Keratinocyte (primary cell): ENCODE results near the gene UBA52. TPM values are rescaled to one million over a fixed set of nuclear protein-coding genes. Genes with fewer than 3 reads are reported as not detected.

Experiments used
- DNase-seq: peaks from one replicate; pipeline ENCODE4 v3.0.0-alpha.2; 2011; ENCODE audit warnings: low read depth, missing footprints, low spot score
- FAIRE-seq: peaks from 2 replicates; lab custom pipeline; 2011; peaks lifted over from hg19 to GRCh38; lab: Jason Lieb, UNC
- H2AFZ ChIP-seq: 2 replicates; pipeline ENCODE4 v1.6.0; 2012; ENCODE audit warnings: low read length, control low read depth, inconsistent platforms; ENCODE audit not compliant: control insufficient read depth
- H3K27ac ChIP-seq: 2 replicates; pipeline ENCODE4 v1.5.1; 2011; ENCODE audit warnings: low read length; ENCODE audit not compliant: control insufficient read depth, insufficient read depth
- H3K27me3 ChIP-seq: 3 replicates; pipeline ENCODE4 v1.6.0; 2011; ENCODE audit warnings: low read length; ENCODE audit not compliant: control insufficient read depth, insufficient read depth; ENCODE audit errors: extremely low read depth
- H3K36me3 ChIP-seq, 2 experiments: 2 replicates in 1 of 2; 3 replicates in 1 of 2; pipeline ENCODE4 v1.5.1; 2011; ENCODE audit warnings: low read length in 2 of 2, mild to moderate bottlenecking in 1 of 2; ENCODE audit not compliant: control insufficient read depth in 2 of 2, insufficient read depth in 2 of 2; ENCODE audit errors: extremely low read depth in 1 of 2
- H3K4me1 ChIP-seq: 3 replicates; pipeline ENCODE4 v1.5.1; 2011; ENCODE audit warnings: low read length; ENCODE audit not compliant: control insufficient read depth, insufficient read depth; ENCODE audit errors: extremely low read depth
- H3K4me2 ChIP-seq: 3 replicates; pipeline ENCODE4 v1.6.0; 2011; ENCODE audit warnings: low read depth, low read length; ENCODE audit not compliant: control insufficient read depth, insufficient read depth; ENCODE audit errors: extremely low read depth
- H3K4me3 ChIP-seq, 3 experiments: fragments of 200-600 bp in 1 of 3; sonication (generic) in 1 of 3; 2 replicates in 2 of 3; 3 replicates in 1 of 3; pipeline ENCODE4 v1.5.1; 2011 to 2016; ENCODE audit warnings: low read length in 3 of 3, mild to moderate bottlenecking in 3 of 3, control low read depth in 2 of 3, inconsistent platforms in 1 of 3, low read depth in 1 of 3, mixed read lengths in 1 of 3, mixed run types in 1 of 3, moderate library complexity in 1 of 3; ENCODE audit not compliant: control insufficient read depth in 2 of 3, insufficient read depth in 2 of 3; ENCODE audit errors: extremely low read depth in 1 of 3
- H3K79me2 ChIP-seq: 2 replicates; pipeline ENCODE4 v1.6.0; 2012; ENCODE audit warnings: low read length; ENCODE audit not compliant: control insufficient read depth, insufficient read depth
- H3K9ac ChIP-seq: 3 replicates; pipeline ENCODE4 v1.6.0; 2011; ENCODE audit warnings: low read length; ENCODE audit not compliant: control insufficient read depth, insufficient read depth; ENCODE audit errors: extremely low read depth
- H3K9me1 ChIP-seq: 3 replicates; pipeline ENCODE4 v1.6.0; 2011; ENCODE audit warnings: low read length; ENCODE audit not compliant: control insufficient read depth, insufficient read depth; ENCODE audit errors: extremely low read depth
- H3K9me3 ChIP-seq: 2 replicates; pipeline ENCODE4 v1.5.1; 2012; ENCODE audit warnings: low read depth, low read length; ENCODE audit not compliant: control insufficient read depth
- H4K20me1 ChIP-seq: 3 replicates; pipeline ENCODE4 v1.6.0; 2011; ENCODE audit warnings: low read length; ENCODE audit not compliant: control insufficient read depth, insufficient read depth; ENCODE audit errors: extremely low read depth
- EZH2 ChIP-seq: IDR thresholded peaks from one replicate; pipeline ENCODE4 v1.6.1; 2012; ENCODE audit warnings: inconsistent platforms, mild to moderate bottlenecking, low read length, moderate library complexity
- dilution Hi-C: fragments of 300-500 bp; cut with MboI; formaldehyde crosslinking; loops from one replicate; pipeline ENCODE4 v1.7.0; 2020; ENCODE audit warnings: low sequenced_read_pairs; ENCODE audit not compliant: extremely low pct_ligation_motif_present
- polyA plus RNA-seq, 5 experiments: library from polyadenylated mRNA; depleted of rRNA in 3 of 5; stranded (reverse) in 3 of 5; stranded (forward) in 1 of 5; unstranded in 1 of 5; fragments of >200 nt; gene quantifications; 1 replicate in 1 of 5; 2 replicates in 3 of 5; 3 replicates in 1 of 5; pipeline versions ENCODE4 v1.2.1 to v1.2.3, GENCODE V29; 2011 to 2012; ENCODE audit warnings: missing spikeins in 2 of 5, low read depth in 1 of 5, low replicate concordance in 1 of 5
- TF ChIP-seq, protein P1 (sequence below), 3 experiments: IDR thresholded peaks in 1 of 3; conservative IDR thresholded peaks in 1 of 3; optimal IDR thresholded peaks in 1 of 3; 2 replicates in 2 of 3; 3 replicates in 1 of 3; pipeline versions ENCODE3 to v1.5.1; 2011; ENCODE audit warnings: low read length in 3 of 3, mild to moderate bottlenecking in 3 of 3, moderate library complexity in 2 of 3, control low read depth in 1 of 3, inconsistent platforms in 1 of 3; ENCODE audit not compliant: insufficient read depth in 2 of 3; ENCODE audit errors: extremely low read depth in 1 of 3

UBA52 gene
- polyA plus RNA-seq, 1 donor (not counting 4 experiments of a cell fraction or from before 2014, with no cell fraction given), result 1,376 TPM

DNA sequence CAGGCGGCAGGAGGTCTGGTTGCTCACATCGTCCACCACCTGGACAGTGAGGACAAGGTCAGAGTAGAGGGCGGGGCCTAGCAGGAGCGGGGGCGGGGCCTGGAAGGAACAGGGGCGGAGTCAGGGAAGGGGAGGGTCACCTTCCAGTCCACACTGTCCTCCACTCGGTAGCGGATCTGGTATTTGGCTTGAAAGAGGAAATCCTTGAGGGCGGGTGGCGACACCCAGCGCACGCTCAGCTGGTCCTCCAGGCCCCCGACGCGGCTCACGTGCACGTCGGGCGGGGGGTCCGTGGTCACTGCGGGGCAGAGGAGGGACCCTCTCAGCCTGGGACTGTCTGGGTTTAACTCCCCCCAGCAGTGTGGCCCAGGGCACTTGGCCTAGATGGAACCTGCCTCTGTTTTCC lies 25.1 kb downstream of the UBA52 start:
- no peaks in the 10 kb centered on the region for H3K9me1 ChIP-seq
- H2AFZ ChIP-seq, result no peak overlapping the region
- DNase-seq, result no peak
- H3K79me2 ChIP-seq, result no peaks in the 10 kb centered on the region
- dilution Hi-C loops, result no loop called here
- H3K36me3 ChIP-seq, result no peaks in the 10 kb centered on the region
- TF ChIP-seq, protein P1, sequence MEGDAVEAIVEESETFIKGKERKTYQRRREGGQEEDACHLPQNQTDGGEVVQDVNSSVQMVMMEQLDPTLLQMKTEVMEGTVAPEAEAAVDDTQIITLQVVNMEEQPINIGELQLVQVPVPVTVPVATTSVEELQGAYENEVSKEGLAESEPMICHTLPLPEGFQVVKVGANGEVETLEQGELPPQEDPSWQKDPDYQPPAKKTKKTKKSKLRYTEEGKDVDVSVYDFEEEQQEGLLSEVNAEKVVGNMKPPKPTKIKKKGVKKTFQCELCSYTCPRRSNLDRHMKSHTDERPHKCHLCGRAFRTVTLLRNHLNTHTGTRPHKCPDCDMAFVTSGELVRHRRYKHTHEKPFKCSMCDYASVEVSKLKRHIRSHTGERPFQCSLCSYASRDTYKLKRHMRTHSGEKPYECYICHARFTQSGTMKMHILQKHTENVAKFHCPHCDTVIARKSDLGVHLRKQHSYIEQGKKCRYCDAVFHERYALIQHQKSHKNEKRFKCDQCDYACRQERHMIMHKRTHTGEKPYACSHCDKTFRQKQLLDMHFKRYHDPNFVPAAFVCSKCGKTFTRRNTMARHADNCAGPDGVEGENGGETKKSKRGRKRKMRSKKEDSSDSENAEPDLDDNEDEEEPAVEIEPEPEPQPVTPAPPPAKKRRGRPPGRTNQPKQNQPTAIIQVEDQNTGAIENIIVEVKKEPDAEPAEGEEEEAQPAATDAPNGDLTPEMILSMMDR (optimal IDR thresholded peaks at IDR 0.05 in 1 of 3, IDR thresholded peaks at IDR 0.05 in 1 of 3, conservative IDR thresholded peaks at IDR 0.05 in 1 of 3; ENCODE audit: extremely low read depth in 1 of 3, insufficient read depth in 2 of 3, low read length in 3 of 3), result no peak
- TF ChIP-seq EZH2, result no peak
- no peak for FAIRE-seq
- no peaks in the 10 kb centered on the region for H3K27me3 ChIP-seq
- H3K4me3 ChIP-seq, result no peak overlapping the region
- H3K4me2 ChIP-seq, result no peak overlapping the region
- no peaks in the 10 kb centered on the region for H4K20me1 ChIP-seq
- no peaks in the 10 kb centered on the region for H3K9me3 ChIP-seq
- no peak overlapping the region for H3K27ac ChIP-seq
- peaks cover 4% of the 10 kb centered on the region for H3K4me1 ChIP-seq
- no peak overlapping the region for H3K9ac ChIP-seq

DNA sequence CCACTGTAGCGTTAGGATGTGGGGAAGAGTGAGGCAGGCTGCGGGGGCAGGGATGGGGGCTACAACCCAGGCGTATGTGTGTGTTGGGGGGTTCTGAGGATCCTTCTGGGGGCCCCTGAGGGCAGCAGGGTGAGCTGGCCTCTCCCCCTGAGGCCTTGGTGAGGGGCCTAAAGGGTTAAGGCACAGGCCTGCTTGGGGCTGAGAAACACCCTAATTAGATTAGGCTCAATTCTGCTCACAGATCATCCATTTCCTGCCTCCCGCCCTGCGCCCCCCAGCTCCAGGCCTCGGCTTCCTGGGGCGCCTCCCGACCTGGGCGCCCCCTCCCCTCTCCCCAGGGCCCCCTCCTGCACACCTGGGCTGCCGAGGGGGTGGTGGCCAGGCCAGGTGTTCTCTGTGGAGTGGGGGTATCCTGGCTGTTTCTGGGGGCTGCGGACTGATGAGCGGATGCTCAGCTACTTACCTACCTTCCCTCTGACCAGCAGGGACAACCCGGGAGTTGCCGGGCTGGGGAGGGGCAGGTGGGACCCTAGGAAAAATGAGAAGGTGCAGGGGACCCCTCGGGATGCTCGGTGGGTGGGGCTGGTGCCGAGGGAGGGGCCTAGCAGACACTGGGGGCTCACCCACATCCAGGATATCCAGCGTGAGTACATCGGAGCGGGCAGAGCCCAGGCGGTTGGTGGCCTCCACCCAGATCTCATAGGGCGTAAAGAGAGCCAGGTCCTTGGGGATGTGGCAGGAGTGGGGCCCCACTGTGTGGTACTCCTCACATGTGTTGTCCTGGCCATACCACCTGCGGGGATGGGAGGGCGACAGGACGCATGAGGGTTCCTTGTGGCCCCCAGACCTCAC lies 26.4 kb downstream of the UBA52 start:
- Histone ChIP-seq H3K4me3 (no peak overlapping the region), H3K36me3 (no peaks in the 10 kb centered on the region), H3K9me1 (no peaks in the 10 kb centered on the region), H4K20me1 (no peaks in the 10 kb centered on the region), H2AFZ (no peak overlapping the region), H3K9ac (no peak overlapping the region), H3K4me2 (no peak overlapping the region), H3K79me2 (no peaks in the 10 kb centered on the region), H3K27ac (no peak overlapping the region), H3K27me3 (no peaks in the 10 kb centered on the region), H3K9me3 (no peaks in the 10 kb centered on the region), H3K4me1 (peaks cover 4% of the 10 kb centered on the region)
- dilution Hi-C loops, result no loop called here
- FAIRE-seq, result no peak
- no peak for TF ChIP-seq EZH2
- TF ChIP-seq, protein P1 (optimal IDR thresholded peaks at IDR 0.05 in 1 of 3, IDR thresholded peaks at IDR 0.05 in 1 of 3, conservative IDR thresholded peaks at IDR 0.05 in 1 of 3; ENCODE audit: extremely low read depth in 1 of 3, insufficient read depth in 2 of 3, low read length in 3 of 3), result no peak
- no peak for DNase-seq
